ENCODE results near the gene PCNA. TPM values are rescaled to one million over a fixed set of nuclear protein-coding genes. Genes with fewer than 3 reads are reported as not detected.

The PCNA gene
- total RNA-seq, 1 donor from 2014 or later = 35.5 TPM

GRCh38 chr20:5126512-5127203 is 6.9 kb upstream of the PCNA start, which contains the start of gene CDS2:
Gene CDS2 (plus strand): TSS chr20:5127008. CDS start chr20:5127093, 85 bp downstream.
- Histone ChIP-seq H3K4me3 (ENCODE audit: low read length in 3 of 3) (peak within 1 kb of the TSS; percentile 89 to 95 (median 90)), H3K9me3 (ENCODE audit: control insufficient read depth in 3 of 3, low read length in 3 of 3) (no peaks in the 10 kb centered on the region), H3K27me3 (ENCODE audit: control insufficient read depth in 3 of 3, insufficient read depth in 3 of 3, low read length in 3 of 3) (no peaks in the 10 kb centered on the region), H3K27ac (ENCODE audit: low read depth, low read length) (peak within 1 kb of the TSS; percentile 89), H3K4me1 (ENCODE audit: control insufficient read depth in 3 of 3, insufficient read depth in 3 of 3, low read length in 3 of 3) (peaks cover 17 to 33% (median 28%) of the 10 kb centered on the region in 3 donors), H3K36me3 (ENCODE audit: control insufficient read depth in 3 of 3, insufficient read depth in 3 of 3, low read length in 3 of 3) (peaks cover 0 to 4% (median 0%) of the 10 kb centered on the region in 3 donors), H3K9ac (ENCODE audit: low read depth in 1 of 3, low read length in 3 of 3) (peak within 1 kb of the TSS; percentile 86 to 96 (median 91))

DNA sequence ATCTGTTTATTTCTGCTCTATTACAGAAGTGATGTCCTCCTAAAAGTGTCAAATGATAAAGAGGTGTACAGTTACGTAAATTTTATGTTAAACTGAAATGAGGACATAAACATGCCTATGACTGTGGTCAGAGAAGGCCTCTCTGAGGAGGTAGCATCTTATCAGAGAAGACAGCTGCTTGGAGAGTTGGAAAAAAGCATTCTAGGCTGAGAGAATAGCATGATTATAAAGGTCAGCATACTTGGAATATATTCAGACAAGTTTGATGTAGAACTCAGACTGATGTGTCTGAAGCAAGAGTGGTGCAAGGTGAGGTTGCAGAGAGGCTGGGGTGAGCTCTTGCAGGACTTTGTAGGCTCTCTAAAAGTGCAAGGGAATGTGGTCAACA is 3.1 kb upstream of the PCNA start:
- H3K27ac ChIP-seq (ENCODE audit: low read depth, low read length) = no peak overlapping the region
- H3K36me3 ChIP-seq (ENCODE audit: control insufficient read depth in 3 of 3, insufficient read depth in 3 of 3, low read length in 3 of 3) = no peaks in the 10 kb centered on the region
- H3K4me3 ChIP-seq (ENCODE audit: low read length in 3 of 3) = no peak overlapping the region
- no peak overlapping the region for H3K9ac ChIP-seq (ENCODE audit: low read depth in 1 of 3, low read length in 3 of 3)
- H3K9me3 ChIP-seq (ENCODE audit: control insufficient read depth in 3 of 3, low read length in 3 of 3) = no peaks in the 10 kb centered on the region
- no peaks in the 10 kb centered on the region for H3K27me3 ChIP-seq (ENCODE audit: control insufficient read depth in 3 of 3, insufficient read depth in 3 of 3, low read length in 3 of 3)
- H3K4me1 ChIP-seq (ENCODE audit: control insufficient read depth in 3 of 3, insufficient read depth in 3 of 3, low read length in 3 of 3) = peaks cover 14 to 34% (median 32%) of the 10 kb centered on the region in 3 donors

DNA sequence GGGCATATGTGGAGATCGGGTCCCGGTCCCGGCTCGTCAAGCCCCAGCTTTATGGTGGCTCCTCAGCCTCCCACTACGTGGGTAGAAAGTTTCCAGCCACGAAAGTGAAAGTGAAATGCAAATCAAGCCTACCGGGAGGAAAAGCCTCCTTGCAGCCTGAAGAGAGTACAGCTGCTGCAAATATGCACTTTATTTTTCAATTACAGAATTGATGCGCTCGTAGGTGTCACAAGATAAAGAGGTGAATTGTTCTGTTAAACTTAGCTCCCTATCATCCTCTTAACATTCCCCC is 373 bp upstream of the PCNA start:
- peak overlapping the region; percentile 79 for H3K27ac ChIP-seq (ENCODE audit: low read depth, low read length)
- H3K9me3 ChIP-seq (ENCODE audit: control insufficient read depth in 3 of 3, low read length in 3 of 3) = no peaks in the 10 kb centered on the region
- peaks cover 12 to 19% (median 17%) of the 10 kb centered on the region in 3 donors for H3K4me1 ChIP-seq (ENCODE audit: control insufficient read depth in 3 of 3, insufficient read depth in 3 of 3, low read length in 3 of 3)
- peaks cover 10 to 18% (median 16%) of the 10 kb centered on the region in 3 donors for H3K36me3 ChIP-seq (ENCODE audit: control insufficient read depth in 3 of 3, insufficient read depth in 3 of 3, low read length in 3 of 3)
- H3K27me3 ChIP-seq (ENCODE audit: control insufficient read depth in 3 of 3, insufficient read depth in 3 of 3, low read length in 3 of 3) = no peaks in the 10 kb centered on the region
- peak overlapping the region; percentile 73 to 91 (median 82) for H3K9ac ChIP-seq (ENCODE audit: low read depth in 1 of 3, low read length in 3 of 3)
- peak overlapping the region; percentile 85 to 98 (median 98) for H3K4me3 ChIP-seq (ENCODE audit: low read length in 3 of 3)

GRCh38 chr20:5119143-5119434 is 669 bp downstream of the PCNA start:
- H3K9me3 ChIP-seq (ENCODE audit: control insufficient read depth in 3 of 3, low read length in 3 of 3) = no peaks in the 10 kb centered on the region
- peaks cover 12 to 19% (median 17%) of the 10 kb centered on the region in 3 donors for H3K4me1 ChIP-seq (ENCODE audit: control insufficient read depth in 3 of 3, insufficient read depth in 3 of 3, low read length in 3 of 3)
- peaks cover 12 to 24% (median 24%) of the 10 kb centered on the region in 3 donors for H3K36me3 ChIP-seq (ENCODE audit: control insufficient read depth in 3 of 3, insufficient read depth in 3 of 3, low read length in 3 of 3)
- peak overlapping the region; percentile 98 to 99 (median 98) for H3K4me3 ChIP-seq (ENCODE audit: low read length in 3 of 3)
- H3K27me3 ChIP-seq (ENCODE audit: control insufficient read depth in 3 of 3, insufficient read depth in 3 of 3, low read length in 3 of 3) = no peaks in the 10 kb centered on the region
- H3K27ac ChIP-seq (ENCODE audit: low read depth, low read length) = peak overlapping the region; percentile 79
- peak overlapping the region in 2 of 3 donors; percentile 73 to 89 for H3K9ac ChIP-seq (ENCODE audit: low read depth in 1 of 3, low read length in 3 of 3)

DNA sequence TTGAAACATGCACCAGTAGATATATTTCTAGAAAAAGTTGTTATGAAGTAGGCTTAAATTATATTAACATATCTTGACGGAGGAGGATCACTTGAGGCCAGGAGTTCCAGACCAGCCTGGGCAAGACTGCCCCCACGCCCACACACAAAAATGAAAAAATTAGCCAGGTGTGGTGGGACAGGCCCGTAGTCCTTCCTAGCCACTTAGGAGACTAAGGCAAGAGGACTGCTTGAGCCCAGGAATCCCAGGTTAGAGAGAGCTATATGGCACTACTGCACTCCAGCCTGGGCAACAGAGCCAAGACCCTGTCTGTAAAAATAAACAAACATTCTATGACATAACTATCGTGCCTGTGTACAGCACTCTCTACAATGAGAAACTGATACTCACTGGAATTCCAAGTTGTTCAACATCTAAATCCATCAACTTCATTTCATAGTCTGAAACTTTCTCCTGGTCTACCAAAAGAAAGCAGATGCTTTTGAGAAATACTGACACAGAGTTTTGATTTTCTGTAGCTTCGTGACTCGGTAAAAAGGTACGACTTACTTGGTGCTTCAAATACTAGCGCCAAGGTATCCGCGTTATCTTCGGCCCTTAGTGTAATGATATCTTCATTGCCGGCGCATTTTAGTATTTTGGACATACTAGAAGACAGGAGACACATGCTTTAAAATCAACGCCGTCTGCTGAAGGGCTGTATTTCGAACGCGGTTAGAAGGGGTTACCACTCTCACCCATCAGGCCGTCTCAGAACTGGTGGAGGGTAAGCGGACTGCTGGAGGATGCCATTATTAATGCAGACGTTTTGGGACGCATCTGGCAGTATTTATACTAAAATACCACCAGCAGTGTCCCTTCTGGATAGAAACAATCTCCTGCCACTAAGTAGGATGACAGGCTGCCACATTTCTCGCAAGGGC is 1.3 kb downstream of the PCNA start:
- peaks cover 12 to 24% (median 24%) of the 10 kb centered on the region in 3 donors for H3K36me3 ChIP-seq (ENCODE audit: control insufficient read depth in 3 of 3, insufficient read depth in 3 of 3, low read length in 3 of 3)
- no peaks in the 10 kb centered on the region for H3K9me3 ChIP-seq (ENCODE audit: control insufficient read depth in 3 of 3, low read length in 3 of 3)
- H3K27me3 ChIP-seq (ENCODE audit: control insufficient read depth in 3 of 3, insufficient read depth in 3 of 3, low read length in 3 of 3) = no peaks in the 10 kb centered on the region
- peaks cover 15 to 22% (median 20%) of the 10 kb centered on the region in 3 donors for H3K4me1 ChIP-seq (ENCODE audit: control insufficient read depth in 3 of 3, insufficient read depth in 3 of 3, low read length in 3 of 3)
- peak overlapping the region; percentile 79 for H3K27ac ChIP-seq (ENCODE audit: low read depth, low read length)
- peak overlapping the region in 2 of 3 donors; percentile 73 to 89 for H3K9ac ChIP-seq (ENCODE audit: low read depth in 1 of 3, low read length in 3 of 3)
- peak overlapping the region; percentile 98 to 99 (median 98) for H3K4me3 ChIP-seq (ENCODE audit: low read length in 3 of 3)

DNA sequence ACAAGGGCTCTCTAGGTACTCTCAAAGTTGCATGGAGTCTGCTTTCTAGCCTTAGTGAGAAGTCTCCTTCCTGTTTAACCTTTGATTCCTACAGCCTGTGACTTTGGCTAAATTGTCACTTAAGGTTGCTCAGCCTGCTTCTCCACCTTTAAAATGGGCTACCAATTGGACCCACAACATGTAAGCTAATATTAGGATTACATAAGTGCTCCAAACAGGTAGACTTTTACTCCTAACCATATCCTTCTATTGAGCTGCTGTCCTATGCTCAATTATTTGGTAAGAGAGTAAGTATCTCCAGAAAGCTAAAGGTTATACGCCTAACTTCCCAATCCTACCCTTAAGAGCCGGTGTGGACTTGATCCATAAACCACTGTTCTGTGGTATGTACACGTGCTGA is 2.9 kb downstream of the PCNA start:
- peaks cover 17 to 29% (median 24%) of the 10 kb centered on the region in 3 donors for H3K4me1 ChIP-seq (ENCODE audit: control insufficient read depth in 3 of 3, insufficient read depth in 3 of 3, low read length in 3 of 3)
- H3K9ac ChIP-seq (ENCODE audit: low read depth in 1 of 3, low read length in 3 of 3) = no peak overlapping the region
- H3K27me3 ChIP-seq (ENCODE audit: control insufficient read depth in 3 of 3, insufficient read depth in 3 of 3, low read length in 3 of 3) = no peaks in the 10 kb centered on the region
- no peak overlapping the region for H3K27ac ChIP-seq (ENCODE audit: low read depth, low read length)
- H3K36me3 ChIP-seq (ENCODE audit: control insufficient read depth in 3 of 3, insufficient read depth in 3 of 3, low read length in 3 of 3) = peaks cover 12 to 24% (median 24%) of the 10 kb centered on the region in 3 donors
- H3K9me3 ChIP-seq (ENCODE audit: control insufficient read depth in 3 of 3, low read length in 3 of 3) = no peaks in the 10 kb centered on the region
- H3K4me3 ChIP-seq (ENCODE audit: low read length in 3 of 3) = no peak overlapping the region

DNA sequence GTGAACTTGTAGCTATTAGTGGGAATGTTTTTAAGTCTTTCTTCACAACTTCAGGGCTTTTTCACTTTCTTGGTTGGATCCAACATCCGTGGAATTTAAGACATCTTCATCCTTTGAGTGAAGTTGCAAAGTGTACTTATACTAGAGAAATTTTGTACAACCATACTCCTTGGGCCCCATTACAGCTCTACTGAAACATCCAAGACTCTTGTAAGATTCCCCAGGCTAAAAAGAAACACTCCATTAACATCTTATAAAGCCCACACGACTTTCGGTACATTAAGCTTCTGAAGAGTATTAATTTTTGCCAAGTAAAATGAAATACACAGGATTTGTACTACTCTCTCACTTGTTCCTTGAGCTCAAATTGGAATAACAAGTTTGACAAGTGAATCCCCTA is 5.4 kb downstream of the PCNA start:
- no peaks in the 10 kb centered on the region for H3K27me3 ChIP-seq (ENCODE audit: control insufficient read depth in 3 of 3, insufficient read depth in 3 of 3, low read length in 3 of 3)
- no peak overlapping the region for H3K27ac ChIP-seq (ENCODE audit: low read depth, low read length)
- H3K9ac ChIP-seq (ENCODE audit: low read depth in 1 of 3, low read length in 3 of 3) = no peak overlapping the region
- no peaks in the 10 kb centered on the region for H3K9me3 ChIP-seq (ENCODE audit: control insufficient read depth in 3 of 3, low read length in 3 of 3)
- H3K4me1 ChIP-seq (ENCODE audit: control insufficient read depth in 3 of 3, insufficient read depth in 3 of 3, low read length in 3 of 3) = peaks cover 20 to 25% (median 20%) of the 10 kb centered on the region in 3 donors
- H3K36me3 ChIP-seq (ENCODE audit: control insufficient read depth in 3 of 3, insufficient read depth in 3 of 3, low read length in 3 of 3) = peaks cover 19 to 36% (median 35%) of the 10 kb centered on the region in 3 donors
- no peak overlapping the region for H3K4me3 ChIP-seq (ENCODE audit: low read length in 3 of 3)

- Histone ChIP-seq H3K9ac (ENCODE audit: low read depth in 1 of 3, low read length in 3 of 3) (peak overlapping the region; percentile 86 to 99 (median 98)), H3K4me3 (ENCODE audit: low read length in 3 of 3) (peak overlapping the region; percentile 90 to 100 (median 91)), H3K4me1 (ENCODE audit: control insufficient read depth in 3 of 3, insufficient read depth in 3 of 3, low read length in 3 of 3) (peaks cover 13 to 18% (median 13%) of the 10 kb centered on the region in 3 donors), H3K27ac (ENCODE audit: low read depth, low read length) (peak overlapping the region; percentile 93), H3K36me3 (ENCODE audit: control insufficient read depth in 3 of 3, insufficient read depth in 3 of 3, low read length in 3 of 3) (peaks cover 19 to 42% (median 39%) of the 10 kb centered on the region in 3 donors), H3K27me3 (ENCODE audit: control insufficient read depth in 3 of 3, insufficient read depth in 3 of 3, low read length in 3 of 3) (no peaks in the 10 kb centered on the region), H3K9me3 (ENCODE audit: control insufficient read depth in 3 of 3, low read length in 3 of 3) (no peaks in the 10 kb centered on the region)
These were observed 6.2 kb downstream of the PCNA start for GRCh38 chr20:5113615-5113986.

- no peaks in the 10 kb centered on the region for H3K9me3 ChIP-seq (ENCODE audit: control insufficient read depth in 3 of 3, low read length in 3 of 3)
- peaks cover 7 to 13% (median 8%) of the 10 kb centered on the region in 3 donors for H3K4me1 ChIP-seq (ENCODE audit: control insufficient read depth in 3 of 3, insufficient read depth in 3 of 3, low read length in 3 of 3)
- H3K36me3 ChIP-seq (ENCODE audit: control insufficient read depth in 3 of 3, insufficient read depth in 3 of 3, low read length in 3 of 3) = peaks cover 31 to 43% (median 36%) of the 10 kb centered on the region in 3 donors
These were observed 10.5 kb downstream of the PCNA start for GRCh38 chr20:5109276-5109675.

GRCh38 chr20:5104479-5104878 is 15.3 kb downstream of the PCNA start:
- Histone ChIP-seq H3K9me3 (ENCODE audit: control insufficient read depth in 3 of 3, low read length in 3 of 3) (no peaks in the 10 kb centered on the region), H3K27ac (ENCODE audit: low read depth, low read length) (no peak overlapping the region), H3K36me3 (ENCODE audit: control insufficient read depth in 3 of 3, insufficient read depth in 3 of 3, low read length in 3 of 3) (peaks cover 40 to 58% (median 54%) of the 10 kb centered on the region in 3 donors)

More at GRCh38 chr20:5109276-5109675, 10.5 kb downstream of the PCNA start:
- H3K27me3 ChIP-seq (ENCODE audit: control insufficient read depth in 3 of 3, insufficient read depth in 3 of 3, low read length in 3 of 3) = no peaks in the 10 kb centered on the region
- H3K9ac ChIP-seq (ENCODE audit: low read depth in 1 of 3, low read length in 3 of 3) = no peak overlapping the region
- H3K27ac ChIP-seq (ENCODE audit: low read depth, low read length) = no peak overlapping the region
- H3K4me3 ChIP-seq (ENCODE audit: low read length in 3 of 3) = no peak overlapping the region

More at GRCh38 chr20:5104479-5104878, 15.3 kb downstream of the PCNA start:
- Histone ChIP-seq H3K9ac (ENCODE audit: low read depth in 1 of 3, low read length in 3 of 3) (no peak overlapping the region), H3K27me3 (ENCODE audit: control insufficient read depth in 3 of 3, insufficient read depth in 3 of 3, low read length in 3 of 3) (no peaks in the 10 kb centered on the region), H3K4me3 (ENCODE audit: low read length in 3 of 3) (no peak overlapping the region), H3K4me1 (ENCODE audit: control insufficient read depth in 3 of 3, insufficient read depth in 3 of 3, low read length in 3 of 3) (no peaks in the 10 kb centered on the region)

Data from skeletal muscle tissue (tissue), 4 donors.